HL-60 (cell line): ENCODE results near the gene KCNH4.
"Not testable (repeated sequence)": the region's sequence is repeated elsewhere in the genome, so short reads cannot be mapped to it uniquely, and the experiment has no call there.

Experiments
- DNase-seq, 2 experiments: peaks; one replicate each; pipeline ENCODE4 v3.0.0-alpha.2; 2010 to 2020; ENCODE audit warnings: low read depth in 1 of 2, low spot score in 1 of 2
- H3K27ac ChIP-seq: fragments of 250-450 bp; sonication (Bioruptor Pico); replicated peaks from 2 replicates; pipeline ENCODE4 v1.5.1; 2020; ENCODE audit warnings: mild to moderate bottlenecking, moderate library complexity
- H3K27me3 ChIP-seq: fragments of 250-450 bp; sonication (Bioruptor Pico); 2 replicates; pipeline ENCODE4 v1.5.1; 2021; ENCODE audit warnings: mild to moderate bottlenecking, moderate library complexity; ENCODE audit not compliant: insufficient read depth, poor library complexity, severe bottlenecking
- H3K4me3 ChIP-seq: replicated peaks from 2 replicates; pipeline ENCODE4 v1.5.1; 2011; ENCODE audit warnings: mild to moderate bottlenecking, control low read depth, low read length; ENCODE audit not compliant: insufficient read depth
- GABPA ChIP-seq: IDR thresholded peaks from 2 replicates; pipeline ENCODE4 v1.6.1; 2012; ENCODE audit warnings: low read depth
- POLR2AphosphoS5 ChIP-seq: IDR thresholded peaks from 2 replicates; pipeline ENCODE4 v1.6.1; 2012; ENCODE audit warnings: low read depth
- SPI1 ChIP-seq: IDR thresholded peaks from 2 replicates; pipeline ENCODE4 v1.6.1; 2012; ENCODE audit warnings: low read depth, mild to moderate bottlenecking, borderline replicate concordance
- TF ChIP-seq, protein P1 (sequence below): IDR thresholded peaks from 2 replicates; pipeline ENCODE4 v1.6.1; 2012; ENCODE audit warnings: low read depth; ENCODE audit not compliant: insufficient replicate concordance
- TF ChIP-seq, protein P2 (sequence below): IDR thresholded peaks from one replicate; pipeline ENCODE4 v1.5.1; 2011; ENCODE audit warnings: low read length, control low read depth, inconsistent platforms; ENCODE audit not compliant: insufficient read depth

Gene KCNH4

DNA sequence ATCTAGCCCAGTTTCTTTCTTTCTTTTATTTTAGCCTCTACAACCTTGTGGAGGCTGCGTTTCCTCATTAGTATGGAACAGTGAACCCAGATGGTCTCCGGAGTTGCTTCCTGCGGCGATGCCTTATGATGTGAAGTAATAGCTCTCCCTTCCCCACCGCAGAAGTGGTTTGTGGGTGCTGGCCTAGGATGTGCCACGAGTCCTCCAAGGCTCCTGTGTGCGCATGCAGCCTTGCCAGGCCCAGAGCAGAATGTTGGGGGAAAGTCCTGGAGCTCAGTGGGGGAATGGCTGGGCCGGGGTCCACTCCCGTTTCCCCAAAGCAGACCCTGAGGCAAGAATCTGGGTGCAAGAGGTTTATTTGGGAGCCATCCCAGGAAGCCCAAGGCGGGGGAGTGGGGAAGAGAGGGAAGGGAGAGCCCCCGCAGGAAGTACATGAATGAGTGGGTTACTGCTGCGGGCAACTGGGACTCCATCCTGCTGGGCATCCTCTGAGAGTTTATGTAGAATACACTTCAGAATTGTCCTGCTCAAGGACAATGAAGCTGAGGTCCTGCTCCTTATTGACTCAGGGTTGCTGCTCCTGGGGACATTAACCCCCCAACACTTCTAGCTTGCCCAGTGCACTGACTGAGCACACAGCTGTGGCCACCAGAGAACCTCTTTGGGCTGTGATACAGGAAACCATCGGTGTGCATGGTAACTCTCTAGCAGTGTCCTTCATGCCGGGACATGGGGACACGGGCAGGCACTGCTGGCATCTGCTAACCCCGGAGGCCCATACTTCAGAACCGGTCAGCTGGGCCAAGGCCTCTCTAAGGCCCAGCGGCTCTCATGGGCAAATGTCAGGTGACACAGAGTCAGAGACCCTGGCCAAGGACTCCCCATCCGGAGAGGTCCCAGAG is 8.1 kb upstream of the KCNH4 start:
- peak; percentile 95 to 96 for DNase-seq

DNA sequence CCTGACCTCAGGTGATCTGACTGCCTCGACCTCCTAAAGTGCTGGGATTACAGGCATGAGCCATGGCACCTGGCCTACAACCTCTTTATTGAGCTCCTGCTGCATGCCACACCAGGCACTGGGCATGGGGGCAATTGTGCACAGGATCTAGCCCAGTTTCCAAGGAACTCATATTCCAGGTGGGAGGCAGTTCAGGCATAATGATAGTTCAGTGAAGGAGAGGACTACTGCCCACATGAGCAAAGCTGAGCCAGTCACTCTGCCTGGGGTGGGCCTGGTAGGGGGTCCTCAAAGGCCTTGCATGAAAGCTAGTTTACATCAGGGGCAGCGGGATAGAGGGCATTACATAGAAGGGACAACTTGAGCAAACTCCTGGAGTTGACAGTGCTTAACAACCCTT is 6.9 kb upstream of the KCNH4 start:
- DNase-seq: no peak
- TF ChIP-seq GABPA (no peak), POLR2AphosphoS5 (no peak), SPI1 (no peak)
- TF ChIP-seq, protein P1, sequence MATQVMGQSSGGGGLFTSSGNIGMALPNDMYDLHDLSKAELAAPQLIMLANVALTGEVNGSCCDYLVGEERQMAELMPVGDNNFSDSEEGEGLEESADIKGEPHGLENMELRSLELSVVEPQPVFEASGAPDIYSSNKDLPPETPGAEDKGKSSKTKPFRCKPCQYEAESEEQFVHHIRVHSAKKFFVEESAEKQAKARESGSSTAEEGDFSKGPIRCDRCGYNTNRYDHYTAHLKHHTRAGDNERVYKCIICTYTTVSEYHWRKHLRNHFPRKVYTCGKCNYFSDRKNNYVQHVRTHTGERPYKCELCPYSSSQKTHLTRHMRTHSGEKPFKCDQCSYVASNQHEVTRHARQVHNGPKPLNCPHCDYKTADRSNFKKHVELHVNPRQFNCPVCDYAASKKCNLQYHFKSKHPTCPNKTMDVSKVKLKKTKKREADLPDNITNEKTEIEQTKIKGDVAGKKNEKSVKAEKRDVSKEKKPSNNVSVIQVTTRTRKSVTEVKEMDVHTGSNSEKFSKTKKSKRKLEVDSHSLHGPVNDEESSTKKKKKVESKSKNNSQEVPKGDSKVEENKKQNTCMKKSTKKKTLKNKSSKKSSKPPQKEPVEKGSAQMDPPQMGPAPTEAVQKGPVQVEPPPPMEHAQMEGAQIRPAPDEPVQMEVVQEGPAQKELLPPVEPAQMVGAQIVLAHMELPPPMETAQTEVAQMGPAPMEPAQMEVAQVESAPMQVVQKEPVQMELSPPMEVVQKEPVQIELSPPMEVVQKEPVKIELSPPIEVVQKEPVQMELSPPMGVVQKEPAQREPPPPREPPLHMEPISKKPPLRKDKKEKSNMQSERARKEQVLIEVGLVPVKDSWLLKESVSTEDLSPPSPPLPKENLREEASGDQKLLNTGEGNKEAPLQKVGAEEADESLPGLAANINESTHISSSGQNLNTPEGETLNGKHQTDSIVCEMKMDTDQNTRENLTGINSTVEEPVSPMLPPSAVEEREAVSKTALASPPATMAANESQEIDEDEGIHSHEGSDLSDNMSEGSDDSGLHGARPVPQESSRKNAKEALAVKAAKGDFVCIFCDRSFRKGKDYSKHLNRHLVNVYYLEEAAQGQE: no peak
- TF ChIP-seq, protein P2, sequence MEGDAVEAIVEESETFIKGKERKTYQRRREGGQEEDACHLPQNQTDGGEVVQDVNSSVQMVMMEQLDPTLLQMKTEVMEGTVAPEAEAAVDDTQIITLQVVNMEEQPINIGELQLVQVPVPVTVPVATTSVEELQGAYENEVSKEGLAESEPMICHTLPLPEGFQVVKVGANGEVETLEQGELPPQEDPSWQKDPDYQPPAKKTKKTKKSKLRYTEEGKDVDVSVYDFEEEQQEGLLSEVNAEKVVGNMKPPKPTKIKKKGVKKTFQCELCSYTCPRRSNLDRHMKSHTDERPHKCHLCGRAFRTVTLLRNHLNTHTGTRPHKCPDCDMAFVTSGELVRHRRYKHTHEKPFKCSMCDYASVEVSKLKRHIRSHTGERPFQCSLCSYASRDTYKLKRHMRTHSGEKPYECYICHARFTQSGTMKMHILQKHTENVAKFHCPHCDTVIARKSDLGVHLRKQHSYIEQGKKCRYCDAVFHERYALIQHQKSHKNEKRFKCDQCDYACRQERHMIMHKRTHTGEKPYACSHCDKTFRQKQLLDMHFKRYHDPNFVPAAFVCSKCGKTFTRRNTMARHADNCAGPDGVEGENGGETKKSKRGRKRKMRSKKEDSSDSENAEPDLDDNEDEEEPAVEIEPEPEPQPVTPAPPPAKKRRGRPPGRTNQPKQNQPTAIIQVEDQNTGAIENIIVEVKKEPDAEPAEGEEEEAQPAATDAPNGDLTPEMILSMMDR: no peak
- Histone ChIP-seq H3K27me3 (no peaks in the 10 kb centered on the region), H3K27ac (no peak overlapping the region), H3K4me3 (no peak overlapping the region)

More for the DNA sequence above, 8.1 kb upstream of the KCNH4 start:
- Histone ChIP-seq H3K4me3 (no peak overlapping the region), H3K27ac (peak overlapping the region; percentile 54), H3K27me3 (no peaks in the 10 kb centered on the region)
- TF ChIP-seq POLR2AphosphoS5: peak; percentile 96
- peak; percentile 45 for TF ChIP-seq GABPA
- TF ChIP-seq, protein P1: no peak
- TF ChIP-seq SPI1: peak; percentile 84

DNA sequence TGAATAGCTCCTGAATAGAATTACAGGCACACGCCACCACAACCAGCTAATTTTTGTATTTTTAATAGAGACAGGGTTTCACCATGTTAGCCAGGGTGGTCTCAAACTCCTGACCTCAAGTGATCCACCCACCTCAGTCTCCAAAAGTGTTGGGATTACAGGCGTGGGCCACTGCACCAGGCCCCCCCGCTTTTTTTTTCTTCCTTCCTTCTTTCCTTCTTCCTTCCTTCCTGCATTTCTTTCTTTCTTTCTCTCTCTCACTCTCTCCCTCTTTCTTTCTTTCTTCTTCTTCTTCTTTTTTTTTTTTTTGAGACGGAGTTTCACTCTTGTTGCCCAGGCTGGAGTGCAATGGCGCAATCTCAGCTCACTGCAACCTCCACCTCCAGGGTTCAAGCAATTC is 5.2 kb upstream of the KCNH4 start:
- H3K4me3 ChIP-seq, H3K27me3 ChIP-seq, H3K27ac ChIP-seq: not testable (repeated sequence)
- peak in 1 of 2 experiments; percentile 28 for DNase-seq

DNA sequence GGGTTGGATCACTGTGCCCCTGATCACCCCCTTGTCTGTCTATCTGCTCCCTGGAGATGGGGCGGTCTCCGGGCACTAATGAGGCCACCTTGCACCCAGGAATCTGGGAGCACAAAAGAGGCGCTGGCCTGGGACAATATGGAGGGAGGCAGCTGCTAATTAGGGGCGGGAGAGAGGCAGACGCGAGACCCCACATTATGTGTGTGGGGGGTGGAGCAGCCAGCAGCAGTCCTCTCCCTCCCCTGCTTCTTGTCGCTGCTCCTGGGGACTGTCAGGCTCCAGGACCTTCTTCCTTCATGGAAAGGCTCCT is 4.6 kb upstream of the KCNH4 start:
- no peaks in the 10 kb centered on the region for H3K27me3 ChIP-seq

More for the DNA sequence above, 4.6 kb upstream of the KCNH4 start:
- no peak overlapping the region for H3K4me3 ChIP-seq
- DNase-seq: no peak
- no peak overlapping the region for H3K27ac ChIP-seq
- TF ChIP-seq, protein P1: no peak
